GM23248 (cell line): ENCODE measurements around the gene CYP27B1.

Source experiments
- EZH2 ChIP-seq: fragments of 200-600 bp; sonication (generic); IDR thresholded peaks from 2 replicates; pipeline ENCODE4 v1.6.1; 2018; ENCODE audit warnings: antibody characterized with exemption, mild to moderate bottlenecking; ENCODE audit not compliant: insufficient read depth, poor library complexity, severe bottlenecking
- EZH2phosphoT487 ChIP-seq: fragments of 200-600 bp; sonication (generic); IDR thresholded peaks from 2 replicates; pipeline ENCODE4 v1.6.1; 2018; ENCODE audit warnings: antibody characterized with exemption, moderate library complexity, mild to moderate bottlenecking, low read depth; ENCODE audit not compliant: insufficient read depth

- TF ChIP-seq EZH2phosphoT487 (no peak), EZH2 (no peak)
These were observed 13.5 kb upstream of the CYP27B1 start for GRCh38 chr12:57780284-57780897.
